Esophagus (tissue), 2 donors: ENCODE measurements around the gene UBE2V1. TPM values are rescaled to one million over a fixed set of nuclear protein-coding genes. Genes with fewer than 3 reads are reported as not detected.

Experiments
- H3K27ac ChIP-seq, 2 donors: one replicate each; pipeline ENCODE4 v1.5.1; 2013; ENCODE audit warnings: low read depth in 2 of 2, mild to moderate bottlenecking in 2 of 2, inconsistent platforms in 1 of 2, low read length in 1 of 2, moderate library complexity in 1 of 2
- H3K27me3 ChIP-seq, 2 donors: one replicate each; pipeline ENCODE4 v1.6.1; 2013; ENCODE audit warnings: low read length in 2 of 2, control low read depth in 1 of 2, mild to moderate bottlenecking in 1 of 2; ENCODE audit not compliant: insufficient read depth in 2 of 2, control insufficient read depth in 1 of 2
- H3K36me3 ChIP-seq, 2 donors: one replicate each; pipeline ENCODE4 v1.6.1; 2013; ENCODE audit warnings: low read length in 1 of 2; ENCODE audit not compliant: control insufficient read depth in 2 of 2, insufficient read depth in 2 of 2
- H3K4me1 ChIP-seq, 2 donors: one replicate each; pipeline ENCODE4 v1.6.1; 2013; ENCODE audit warnings: low read length in 1 of 2; ENCODE audit not compliant: control insufficient read depth in 2 of 2, insufficient read depth in 2 of 2
- H3K4me3 ChIP-seq, 2 donors: one replicate each; pipeline ENCODE4 v1.5.1; 2013; ENCODE audit warnings: low read length in 2 of 2, mild to moderate bottlenecking in 2 of 2, low read depth in 1 of 2, moderate library complexity in 1 of 2
- H3K9me3 ChIP-seq, 2 donors: one replicate each; pipeline ENCODE4 v1.6.1; 2013; ENCODE audit warnings: mild to moderate bottlenecking in 2 of 2, low read depth in 1 of 2, low read length in 1 of 2, moderate library complexity in 1 of 2; ENCODE audit not compliant: control insufficient read depth in 2 of 2, insufficient read depth in 1 of 2
- WGBS, 2 donors: extraction: QIAGEN DNeasy Blood & Tissue Kit; methylation state at CpG; one replicate each; pipeline ENCODE4 v1.1.7; 2013; 5-methylcytosine and 5-hydroxymethylcytosine counted together
- polyA plus RNA-seq, 2 donors: library from polyadenylated mRNA; stranded (reverse); fragments of 200-250 nt; gene quantifications; one replicate each; pipeline ENCODE4 v1.2.3, GENCODE V29; 2013
- donor health status: healthy with polysubstance abuse.
- donor health status: Bipolar disorder and iron deficiency.

UBE2V1 gene
- polyA plus RNA-seq, 2 donors: 57.4 to 73.1 TPM

DNA sequence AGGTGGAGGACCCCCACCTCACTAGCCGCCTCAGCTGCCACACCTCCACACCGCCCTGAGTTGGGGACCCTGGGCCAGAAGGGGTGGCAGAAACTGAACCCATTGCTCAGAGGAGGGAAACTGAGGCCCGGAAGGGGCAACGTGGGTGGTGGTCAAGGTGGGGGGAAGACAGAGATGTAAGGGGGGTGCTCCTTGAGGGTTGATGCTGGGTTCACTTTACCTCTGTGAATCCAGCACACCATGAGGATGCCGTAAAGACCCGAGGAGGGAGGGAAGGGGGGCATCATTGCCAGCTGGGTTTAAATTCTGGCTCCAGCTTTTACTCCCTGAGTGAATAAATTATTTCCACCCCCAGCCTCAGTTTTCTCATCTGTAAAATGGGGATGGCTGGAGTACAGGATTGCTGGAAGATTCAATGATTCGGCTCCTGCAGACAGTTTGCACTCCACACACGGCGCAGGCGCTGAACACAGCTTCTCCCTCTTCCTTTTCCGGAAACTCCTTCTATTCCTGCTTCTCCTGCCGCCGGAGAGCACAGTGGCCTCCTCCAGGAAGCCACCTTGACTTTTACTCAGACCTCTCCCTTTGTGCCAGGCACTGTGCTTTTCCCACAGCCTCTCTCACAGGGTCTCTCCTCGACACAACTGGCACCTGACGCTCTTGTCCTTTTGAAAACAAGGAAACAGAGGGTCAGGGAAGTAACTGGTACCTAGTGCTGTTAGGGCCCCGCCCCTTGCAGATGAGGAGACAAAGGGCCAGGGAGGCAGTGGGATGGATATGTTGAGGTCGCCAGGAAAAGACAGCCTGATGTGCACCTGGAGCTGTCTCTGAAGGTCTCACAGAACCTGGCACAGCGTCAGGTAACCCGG is 59.4 kb downstream of the UBE2V1 start:
- Histone ChIP-seq H3K9me3 (no peaks in the 10 kb centered on the region), H3K36me3 (no peaks in the 10 kb centered on the region), H3K4me1 (peaks cover 0 to 2% of the 10 kb centered on the region in 2 donors), H3K27ac (no peak overlapping the region), H3K4me3 (no peak overlapping the region), H3K27me3 (no peaks in the 10 kb centered on the region)
- WGBS, 2 donors: 72 to 73% methylated on average over 19 of the region's 19 CpGs

DNA sequence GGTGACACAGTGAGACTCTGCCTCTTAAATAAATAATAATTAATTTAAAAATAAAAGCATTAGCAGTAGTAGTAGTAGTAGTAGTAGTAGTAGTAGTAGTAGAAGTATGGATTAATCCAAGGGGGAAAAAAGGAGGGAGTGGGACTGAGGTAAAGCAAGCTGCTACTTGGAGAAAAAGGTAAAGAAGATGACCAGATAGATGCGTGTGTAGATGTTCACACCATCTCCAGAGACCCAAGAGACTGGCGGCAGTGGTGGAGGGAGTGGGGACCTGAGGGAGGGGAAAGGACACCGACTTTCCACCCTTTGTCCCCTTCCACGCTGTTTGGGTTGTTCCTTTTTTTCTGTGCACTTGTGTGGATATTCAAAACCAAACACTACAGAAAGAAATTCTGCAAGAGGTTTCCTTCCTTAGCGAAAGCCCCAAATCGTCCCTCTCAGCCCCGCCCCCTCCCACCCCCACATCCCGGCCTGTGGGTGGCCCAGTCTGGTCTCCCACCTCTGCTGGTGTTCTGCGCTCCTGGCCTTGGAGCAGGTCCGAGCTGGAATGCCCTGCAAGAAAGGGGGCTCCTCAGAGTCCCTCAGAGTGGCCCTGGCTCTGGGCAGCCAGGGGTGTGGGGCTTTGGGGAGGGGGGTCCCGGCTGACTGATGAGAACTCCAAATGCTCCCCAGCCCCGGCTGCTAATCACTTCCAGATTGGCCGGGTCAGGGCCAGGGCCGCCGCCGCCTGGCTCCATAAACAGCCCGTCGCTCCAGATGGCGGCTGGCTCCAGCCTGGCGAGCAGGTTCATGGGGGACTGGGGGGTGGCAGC is 60.2 kb downstream of the UBE2V1 start:
- 42 to 43% methylated on average over 20 of the region's 20 CpGs for WGBS, 2 donors
- H3K27ac ChIP-seq: no peak overlapping the region
- H3K9me3 ChIP-seq: no peaks in the 10 kb centered on the region
- no peak overlapping the region for H3K4me3 ChIP-seq
- H3K36me3 ChIP-seq: no peaks in the 10 kb centered on the region
- peaks cover 2 to 3% of the 10 kb centered on the region in 2 donors for H3K4me1 ChIP-seq
- no peaks in the 10 kb centered on the region for H3K27me3 ChIP-seq

GRCh38 chr20:50050660-50051308 is 62.2 kb downstream of the UBE2V1 start:
- Histone ChIP-seq H3K9me3 (no peaks in the 10 kb centered on the region), H3K4me3 (no peak overlapping the region), H3K27ac (no peak overlapping the region), H3K36me3 (no peaks in the 10 kb centered on the region), H3K27me3 (no peaks in the 10 kb centered on the region), H3K4me1 (peaks cover 2 to 3% of the 10 kb centered on the region in 2 donors)
- WGBS, 2 donors: 84 to 88% methylated on average over 11 of the region's 11 CpGs

DNA sequence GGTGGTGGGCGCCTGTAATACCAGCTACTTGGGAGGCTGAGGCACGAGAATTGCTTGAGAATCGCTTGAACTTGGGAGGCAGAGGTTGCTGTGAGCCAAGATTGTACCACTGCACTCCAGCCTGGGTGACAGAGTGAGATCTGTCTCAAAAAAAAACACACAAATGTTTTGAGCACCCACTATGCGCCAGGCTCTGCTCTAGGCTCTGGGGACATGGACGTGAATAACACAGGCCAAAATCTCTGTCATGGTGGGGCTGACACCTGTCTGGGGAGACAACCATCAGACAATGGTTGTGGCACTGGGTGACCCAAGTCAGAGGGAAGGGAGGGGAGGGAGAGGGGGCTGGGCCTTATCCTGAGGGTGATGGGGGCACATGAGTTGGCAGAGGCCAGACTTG is 62.7 kb downstream of the UBE2V1 start:
- H3K9me3 ChIP-seq: no peaks in the 10 kb centered on the region
- no peaks in the 10 kb centered on the region for H3K36me3 ChIP-seq
- peaks cover 2 to 3% of the 10 kb centered on the region in 2 donors for H3K4me1 ChIP-seq
- 96 to 99% methylated on average over 5 of the region's 5 CpGs for WGBS, 2 donors
- no peak overlapping the region for H3K4me3 ChIP-seq
- H3K27me3 ChIP-seq: no peaks in the 10 kb centered on the region
- no peak overlapping the region for H3K27ac ChIP-seq

DNA sequence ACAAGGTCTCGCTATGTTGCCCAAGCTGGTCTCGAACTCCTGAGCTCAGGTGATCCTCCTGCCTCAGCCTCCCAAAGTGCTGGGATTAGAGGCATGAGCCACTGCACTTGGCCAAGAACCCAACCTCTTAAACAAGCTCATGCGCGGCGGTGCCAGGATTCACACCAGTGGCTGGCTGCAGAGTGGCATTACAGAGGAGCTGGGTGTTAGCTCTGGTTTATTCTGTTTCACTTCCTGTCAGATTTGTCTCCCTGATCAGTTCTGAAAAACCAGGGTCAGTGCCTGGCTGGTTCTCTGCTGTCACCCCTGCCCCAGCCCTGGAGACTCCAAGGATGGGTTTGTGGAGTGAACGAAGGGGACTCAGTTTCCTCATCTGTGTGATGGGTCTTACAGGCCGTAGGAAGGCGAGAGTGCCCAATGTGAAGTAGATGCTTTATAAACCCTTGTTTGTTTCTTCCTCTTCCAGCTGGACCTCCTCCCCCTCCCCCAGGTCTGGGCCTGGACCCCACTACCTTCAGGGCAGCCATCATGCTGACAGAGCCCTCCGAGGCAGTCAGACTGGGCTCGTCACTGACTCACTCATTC is 63.4 kb downstream of the UBE2V1 start:
- Histone ChIP-seq H3K27ac (no peak overlapping the region), H3K9me3 (no peaks in the 10 kb centered on the region), H3K4me1 (peaks cover 2 to 3% of the 10 kb centered on the region in 2 donors), H3K36me3 (no peaks in the 10 kb centered on the region), H3K4me3 (no peak overlapping the region), H3K27me3 (no peaks in the 10 kb centered on the region)
- WGBS, 2 donors: 91 to 94% methylated on average over 10 of the region's 10 CpGs

- Histone ChIP-seq H3K36me3 (no peaks in the 10 kb centered on the region), H3K4me3 (no peak overlapping the region), H3K9me3 (no peaks in the 10 kb centered on the region), H3K4me1 (peaks cover 2 to 3% of the 10 kb centered on the region in 2 donors), H3K27me3 (no peaks in the 10 kb centered on the region), H3K27ac (no peak overlapping the region)
- WGBS, 2 donors: 55 to 64% methylated on average over 16 of the region's 16 CpGs
Measured at GRCh38 chr20:50048420-50049166, 64.4 kb downstream of the UBE2V1 start.

DNA sequence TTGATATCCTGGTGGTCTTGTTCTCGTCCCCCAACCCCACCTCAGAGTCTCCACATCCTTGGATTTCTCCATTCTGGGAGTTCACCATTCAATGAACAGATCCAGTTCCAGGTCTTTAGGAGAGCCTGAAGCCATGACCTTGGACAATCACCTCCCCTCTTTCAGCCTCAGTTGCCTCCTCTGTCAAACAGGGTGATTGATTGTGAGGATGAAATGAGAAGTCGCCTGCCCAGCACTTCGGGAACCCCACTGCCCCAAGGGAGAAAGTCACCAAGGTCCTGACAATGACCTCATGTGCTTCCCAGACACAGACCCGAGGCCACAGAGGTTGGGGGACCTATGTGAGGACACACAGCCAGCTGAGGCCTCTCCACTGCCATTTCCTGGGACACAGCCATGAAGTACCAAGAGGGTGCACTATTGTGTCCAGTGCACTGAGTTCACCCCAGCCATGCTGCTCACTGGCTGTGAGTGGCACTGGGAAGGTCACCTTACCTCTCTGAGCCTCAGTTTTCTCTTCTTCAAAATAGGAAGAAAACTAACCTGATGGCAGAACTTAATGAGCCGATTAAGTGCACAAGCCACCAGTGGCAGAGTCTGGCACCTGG is 68.5 kb downstream of the UBE2V1 start:
- no peak overlapping the region for H3K27ac ChIP-seq
- H3K9me3 ChIP-seq: no peaks in the 10 kb centered on the region
- H3K27me3 ChIP-seq: no peaks in the 10 kb centered on the region
- peaks cover 0 to 7% of the 10 kb centered on the region in 2 donors for H3K4me1 ChIP-seq
- H3K36me3 ChIP-seq: no peaks in the 10 kb centered on the region
- WGBS, 2 donors: 70 to 73% methylated on average over 5 of the region's 5 CpGs
- H3K4me3 ChIP-seq: no peak overlapping the region

DNA sequence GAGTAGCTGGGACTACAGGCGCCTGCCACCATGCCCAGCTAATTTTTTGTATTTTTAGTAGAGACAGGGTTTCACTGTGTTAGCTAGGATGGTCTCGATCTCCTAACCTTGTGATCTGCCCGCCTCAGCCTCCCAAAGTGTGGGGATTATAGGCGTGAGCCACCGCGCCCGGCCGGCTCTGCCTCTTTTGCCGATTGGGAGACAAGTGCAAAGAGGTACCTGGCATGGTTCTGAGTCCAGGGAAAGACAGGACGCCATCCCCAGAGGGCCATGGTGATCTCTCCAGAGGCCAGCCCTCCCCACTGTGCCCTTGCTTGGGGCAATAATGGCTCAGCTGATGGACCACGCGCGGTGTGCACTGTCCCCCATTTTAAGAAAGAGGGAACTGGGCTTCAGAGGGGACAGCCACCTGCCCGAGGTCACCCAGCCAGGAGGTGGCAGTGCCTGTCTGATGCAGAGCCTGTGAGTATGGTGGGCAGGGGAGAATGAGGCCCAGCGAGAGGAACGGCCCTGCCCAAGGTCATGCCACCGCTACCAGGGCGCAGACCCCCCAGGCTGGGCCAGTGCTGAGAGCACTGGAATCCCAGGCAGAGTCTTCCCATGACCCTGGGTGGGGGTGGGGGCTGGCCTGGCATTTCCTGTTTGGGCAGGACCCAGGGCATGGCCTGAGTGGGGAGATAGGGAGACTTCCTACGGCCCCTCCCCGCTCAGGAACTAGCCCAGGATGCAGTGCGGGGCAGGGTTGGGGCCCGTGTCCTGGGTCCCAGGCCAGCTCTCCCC is 69.2 kb downstream of the UBE2V1 start:
- Histone ChIP-seq H3K4me3 (no peak overlapping the region), H3K9me3 (no peaks in the 10 kb centered on the region), H3K4me1 (peaks cover 0 to 7% of the 10 kb centered on the region in 2 donors), H3K27ac (no peak overlapping the region), H3K27me3 (no peaks in the 10 kb centered on the region), H3K36me3 (no peaks in the 10 kb centered on the region)
- WGBS, 2 donors: 91% methylated on average over 21 to 22 of the region's 22 CpGs
